Measurements from ENCODE around the gene CTSC. TPM values are rescaled to one million over a fixed set of nuclear protein-coding genes. Genes with fewer than 3 reads are reported as not detected.

The CTSC gene
- total and polyA plus RNA-seq, 12 donors, result 44.6 to 230 (median 121) TPM

DNA sequence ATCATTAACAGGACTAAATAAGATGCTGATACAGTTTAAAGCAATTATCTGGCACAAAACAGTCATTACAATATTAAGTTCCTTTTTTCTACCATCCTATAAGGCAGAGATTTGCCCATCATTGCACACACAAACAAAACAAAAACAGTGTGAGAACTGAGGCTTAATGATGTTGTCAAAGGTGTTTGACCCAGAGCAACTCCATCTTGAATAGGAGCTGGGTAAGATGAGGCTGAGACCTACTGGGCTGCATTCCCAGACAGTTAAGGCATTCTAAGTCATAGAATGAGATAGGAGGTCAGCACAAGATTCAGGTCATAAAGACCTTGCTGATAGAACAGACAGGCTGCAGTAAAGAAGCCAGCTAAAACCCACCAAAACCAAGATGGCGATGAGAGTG lies 33.2 kb downstream of the CTSC start:
- no peak for TF ChIP-seq CTCF (IDR thresholded peaks at IDR 0.05)
- no peaks in the 10 kb centered on the region for H3K36me3 ChIP-seq (replicated peaks in 1 of 2)
- WGBS, 4 donors, result 96 to 100% (median 100%) methylated on average over 1 of the region's 1 CpG
- no peaks in the 10 kb centered on the region for H3K9me3 ChIP-seq (replicated peaks in 1 of 3)
- H3K27me3 ChIP-seq, result no peaks in the 10 kb centered on the region
- no peak overlapping the region for H3K27ac ChIP-seq
- H3K4me1 ChIP-seq (replicated peaks in 1 of 2), result no peaks in the 10 kb centered on the region
- no peak for DNase-seq
- H3K4me3 ChIP-seq, result no peak overlapping the region
- intact Hi-C loops (cut with DNase I), result no loop called here

DNA sequence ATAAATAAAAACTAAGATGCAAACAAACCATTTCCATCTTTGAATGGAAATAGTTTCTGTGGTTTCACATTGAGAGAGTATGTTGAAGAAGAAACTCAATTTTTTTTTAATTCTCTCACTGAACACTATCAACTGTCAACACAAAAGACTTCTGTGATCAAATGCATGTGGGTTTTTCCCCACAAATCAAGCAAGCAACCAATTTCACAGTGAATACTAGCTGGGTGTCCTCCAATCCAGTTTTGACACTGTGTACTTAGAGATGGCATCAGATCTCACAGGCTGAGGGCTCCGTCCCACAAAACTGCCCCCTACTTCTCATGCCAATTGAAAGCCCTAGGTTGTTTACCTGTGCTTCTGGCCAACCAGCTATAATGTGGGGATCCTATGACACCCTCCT lies 34.5 kb downstream of the CTSC start:
- H3K27ac ChIP-seq, result no peak overlapping the region
- no peaks in the 10 kb centered on the region for H3K36me3 ChIP-seq (replicated peaks in 1 of 2)
- no peaks in the 10 kb centered on the region for H3K27me3 ChIP-seq
- WGBS, 4 donors, result 88 to 98% (median 92%) methylated on average over 1 of the region's 1 CpG
- peaks cover 0 to 6% of the 10 kb centered on the region in 2 donors for H3K4me1 ChIP-seq (replicated peaks in 1 of 2)
- no peak for DNase-seq
- intact Hi-C loops (cut with DNase I), result no loop called here
- no peak overlapping the region for H3K4me3 ChIP-seq
- TF ChIP-seq CTCF (IDR thresholded peaks at IDR 0.05) (no peak), POLR2A (IDR thresholded peaks at IDR 0.05) (no peak)
- H3K9me3 ChIP-seq (replicated peaks in 1 of 3), result no peaks in the 10 kb centered on the region

DNA sequence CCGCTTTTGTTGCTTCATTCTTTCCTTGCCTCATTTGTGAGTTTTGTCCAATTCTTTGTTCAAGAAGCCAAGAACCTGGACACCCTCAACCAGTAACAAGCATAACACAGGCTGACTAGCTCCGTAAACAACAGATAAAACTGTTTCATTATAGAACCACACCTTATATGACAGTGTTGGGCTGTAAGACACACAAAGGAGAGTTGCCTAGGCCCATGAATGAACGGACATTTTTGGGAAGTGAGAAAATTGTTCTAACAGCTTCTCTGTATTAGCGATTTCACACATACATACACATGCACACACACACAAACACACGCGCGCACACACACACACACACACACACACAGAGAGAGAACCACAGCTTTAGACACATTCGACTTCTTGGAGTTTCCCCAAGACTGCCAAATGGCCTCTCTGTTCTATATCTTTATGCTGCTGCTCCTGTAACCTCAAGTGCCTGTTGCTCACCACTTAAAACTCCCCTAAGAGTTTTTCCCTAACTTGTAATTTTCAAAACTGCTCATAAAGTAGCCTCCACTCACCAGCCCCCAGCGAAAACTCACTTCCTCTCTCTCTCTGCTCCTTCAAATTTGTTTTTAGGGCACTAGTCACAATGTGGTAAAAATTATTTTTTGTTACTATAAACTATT lies 35.9 kb downstream of the CTSC start:
- no peaks in the 10 kb centered on the region for H3K36me3 ChIP-seq (replicated peaks in 1 of 2)
- H3K4me3 ChIP-seq, result no peak overlapping the region
- H3K27ac ChIP-seq, result no peak overlapping the region
- WGBS, 4 donors, result 71 to 85% (median 82%) methylated on average over 9 of the region's 9 CpGs
- DNase-seq, result no peak
- no peak for TF ChIP-seq POLR2A (IDR thresholded peaks at IDR 0.05)
- TF ChIP-seq CTCF (IDR thresholded peaks at IDR 0.05), result no peak
- H3K27me3 ChIP-seq, result no peaks in the 10 kb centered on the region
- intact Hi-C loops (cut with DNase I), result no loop called here
- no peaks in the 10 kb centered on the region for H3K9me3 ChIP-seq (replicated peaks in 1 of 3)
- H3K4me1 ChIP-seq (replicated peaks in 1 of 2), result peaks cover 8 to 16% of the 10 kb centered on the region in 2 donors

DNA sequence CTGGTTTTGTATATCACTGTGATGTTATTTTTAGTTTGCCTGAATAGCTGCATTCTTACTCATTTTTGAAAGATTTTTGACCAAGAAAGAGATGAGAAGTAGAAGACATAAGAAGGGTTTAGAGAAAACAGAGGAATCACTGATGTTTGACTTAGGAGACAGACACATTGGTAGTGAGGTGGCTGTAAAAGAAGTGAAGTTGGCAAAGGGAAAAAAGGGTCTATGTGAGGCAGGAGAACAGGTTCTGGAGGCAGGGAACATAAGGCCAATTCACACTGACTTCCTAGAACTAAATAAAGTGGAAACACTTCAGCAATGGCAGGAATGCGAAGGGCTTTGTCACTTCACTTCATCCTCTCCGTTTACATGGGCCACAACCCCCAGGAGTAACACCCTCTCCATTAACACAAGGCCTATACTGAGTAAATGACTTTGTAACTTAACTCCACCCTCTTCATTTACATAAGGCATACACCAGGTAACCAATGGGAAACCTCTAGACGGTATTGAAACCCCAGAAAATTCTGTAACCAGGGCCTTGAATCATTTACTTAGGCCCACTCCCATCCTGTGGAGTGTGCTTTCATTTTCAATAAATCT lies 36.5 kb downstream of the CTSC start:
- DNase-seq, result no peak
- Histone ChIP-seq H3K4me3 (no peak overlapping the region), H3K27me3 (no peaks in the 10 kb centered on the region), H3K9me3 (replicated peaks in 1 of 3) (no peaks in the 10 kb centered on the region), H3K27ac (no peak overlapping the region), H3K36me3 (replicated peaks in 1 of 2) (no peaks in the 10 kb centered on the region), H3K4me1 (replicated peaks in 1 of 2) (peaks cover 8 to 16% of the 10 kb centered on the region in 2 donors)
- TF ChIP-seq POLR2A (IDR thresholded peaks at IDR 0.05), result no peak
- no peak for TF ChIP-seq CTCF (IDR thresholded peaks at IDR 0.05)
- intact Hi-C loops (cut with DNase I), result no loop called here
- 83 to 96% (median 90%) methylated on average over 3 of the region's 3 CpGs for WGBS, 4 donors
